SJCRH30 (cell line): Measurements from ENCODE around the gene SUMF1. TPM values are rescaled to one million over a fixed set of nuclear protein-coding genes. Genes with fewer than 3 reads are reported as not detected.

ENCODE experiments used
- DNase-seq, 2 experiments: peaks; one replicate each; pipeline ENCODE4 v3.0.0-alpha.2; 2015 to 2020
- H3K27ac ChIP-seq: fragments of 250-450 bp; sonication (Bioruptor Pico); 2 replicates; pipeline ENCODE4 v1.5.1; 2020; ENCODE audit warnings: mild to moderate bottlenecking, moderate library complexity
- H3K27me3 ChIP-seq: fragments of 250-450 bp; sonication (Bioruptor Pico); 2 replicates; pipeline ENCODE4 v1.5.1; 2020; ENCODE audit warnings: mild to moderate bottlenecking, moderate library complexity
- H3K36me3 ChIP-seq: fragments of 250-450 bp; sonication (Bioruptor Pico); 2 replicates; pipeline ENCODE4 v1.5.1; 2020; ENCODE audit warnings: mild to moderate bottlenecking, moderate library complexity
- H3K4me1 ChIP-seq: fragments of 250-450 bp; sonication (Bioruptor Pico); 2 replicates; pipeline ENCODE4 v1.5.1; 2020; ENCODE audit warnings: mild to moderate bottlenecking, moderate library complexity
- H3K4me3 ChIP-seq: fragments of 250-450 bp; sonication (Bioruptor Pico); 2 replicates; pipeline ENCODE4 v1.5.1; 2020; ENCODE audit warnings: mild to moderate bottlenecking, moderate library complexity
- H3K9me3 ChIP-seq: fragments of 250-450 bp; sonication (Bioruptor Pico); replicated peaks from 2 replicates; pipeline ENCODE4 v1.5.1; 2020; ENCODE audit warnings: mild to moderate bottlenecking, moderate library complexity
- total RNA-seq: library from RNA; depleted of rRNA; stranded (reverse); fragments of >200 nt; shearing (Covaris generic); gene quantifications from 2 replicates; pipeline ENCODE4 v1.2.3, GENCODE V29; 2014

SUMF1 gene
- total RNA-seq, 1 experiment from 2014 or later = 11.6 TPM

DNA sequence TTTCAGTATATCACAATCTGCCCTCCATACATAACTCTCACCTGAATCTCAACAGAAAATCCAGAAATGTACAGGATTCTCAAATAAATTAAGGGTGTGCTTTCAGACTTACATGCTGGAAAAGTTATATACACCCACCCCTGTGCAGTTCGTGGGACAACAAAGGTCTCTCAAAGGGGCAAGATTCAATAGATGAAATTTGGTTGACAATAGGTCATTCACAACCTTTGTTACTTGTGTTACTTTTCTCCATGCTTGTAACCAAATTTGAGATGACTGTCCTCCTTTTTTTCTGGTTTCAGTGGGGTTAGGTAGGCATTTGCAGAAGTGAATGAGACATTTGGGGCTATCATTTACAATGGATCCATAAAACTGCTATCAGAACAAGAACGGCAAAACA, 91.2 kb downstream of the SUMF1 start:
- Histone ChIP-seq H3K27me3 (no peaks in the 10 kb centered on the region), H3K4me1 (no peaks in the 10 kb centered on the region), H3K4me3 (no peak overlapping the region), H3K27ac (no peak overlapping the region), H3K9me3 (peaks cover 3% of the 10 kb centered on the region; the same call in 1 of the 2 replicates), H3K36me3 (no peaks in the 10 kb centered on the region; the same call in 1 of the 2 replicates)
- no peak for DNase-seq

DNA sequence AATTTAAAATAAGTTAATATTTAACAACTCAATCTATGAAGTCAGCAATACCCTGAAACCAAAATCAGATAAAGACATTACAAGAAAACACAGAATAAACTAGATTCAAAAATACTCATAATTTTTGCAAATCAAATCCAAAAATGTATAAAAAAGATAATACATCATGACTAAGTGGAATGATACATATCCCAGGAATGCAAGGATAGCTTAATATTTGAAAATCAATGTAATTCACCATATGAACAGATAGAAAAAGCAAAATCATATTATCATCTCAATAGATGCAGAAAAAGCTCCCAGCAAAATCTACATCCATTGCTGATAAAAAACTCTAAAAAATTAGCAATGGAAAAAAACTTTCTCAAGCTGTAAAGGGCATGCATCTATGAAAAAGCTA, 93.4 kb downstream of the SUMF1 start:
- Histone ChIP-seq H3K27ac (no peak overlapping the region), H3K36me3 (no peaks in the 10 kb centered on the region; the same call in 1 of the 2 replicates), H3K9me3 (peaks cover 3% of the 10 kb centered on the region), H3K4me1 (no peaks in the 10 kb centered on the region), H3K27me3 (no peaks in the 10 kb centered on the region), H3K4me3 (no peak overlapping the region)
- no peak for DNase-seq

- H3K27me3 ChIP-seq = no peaks in the 10 kb centered on the region
- H3K4me1 ChIP-seq = peaks cover 5% of the 10 kb centered on the region
- no peak for DNase-seq
- H3K27ac ChIP-seq = no peak overlapping the region
- no peaks in the 10 kb centered on the region for H3K9me3 ChIP-seq
- no peaks in the 10 kb centered on the region for H3K36me3 ChIP-seq
- no peak overlapping the region for H3K4me3 ChIP-seq
Observed at GRCh38 chr3:4362523-4362922, 104.5 kb downstream of the SUMF1 start.

DNA sequence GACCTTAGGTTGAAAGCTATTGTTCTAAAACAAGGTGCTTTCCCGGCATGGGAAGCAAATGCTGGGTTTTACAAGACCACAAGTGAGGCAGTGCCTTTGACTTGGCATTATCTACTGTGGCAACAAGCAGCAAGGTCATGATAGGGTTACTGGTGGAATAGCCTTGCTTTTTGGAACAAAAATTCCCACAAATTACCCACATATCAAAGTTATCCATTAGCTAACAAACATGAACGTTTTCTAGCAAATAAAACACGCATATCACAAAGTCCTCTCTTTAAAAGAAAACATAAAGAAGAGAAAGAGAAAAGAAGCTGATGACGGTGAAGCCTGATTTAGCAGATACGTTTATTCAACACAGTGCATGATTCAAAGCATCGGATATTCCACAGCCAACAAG, 106.3 kb downstream of the SUMF1 start:
- Histone ChIP-seq H3K36me3 (no peaks in the 10 kb centered on the region), H3K4me3 (no peak overlapping the region)
- DNase-seq = no peak

GRCh38 chr3:4359805-4360502, 107.1 kb downstream of the SUMF1 start:
- Histone ChIP-seq H3K4me1 (peaks cover 25% of the 10 kb centered on the region), H3K27me3 (no peaks in the 10 kb centered on the region), H3K9me3 (no peaks in the 10 kb centered on the region), H3K36me3 (no peaks in the 10 kb centered on the region), H3K27ac (no peak overlapping the region), H3K4me3 (no peak overlapping the region)
- DNase-seq = no peak

More for the DNA sequence above, 106.3 kb downstream of the SUMF1 start:
- peaks cover 19% of the 10 kb centered on the region for H3K4me1 ChIP-seq
- H3K27me3 ChIP-seq = no peaks in the 10 kb centered on the region
- H3K27ac ChIP-seq = no peak overlapping the region
- no peaks in the 10 kb centered on the region for H3K9me3 ChIP-seq

DNA sequence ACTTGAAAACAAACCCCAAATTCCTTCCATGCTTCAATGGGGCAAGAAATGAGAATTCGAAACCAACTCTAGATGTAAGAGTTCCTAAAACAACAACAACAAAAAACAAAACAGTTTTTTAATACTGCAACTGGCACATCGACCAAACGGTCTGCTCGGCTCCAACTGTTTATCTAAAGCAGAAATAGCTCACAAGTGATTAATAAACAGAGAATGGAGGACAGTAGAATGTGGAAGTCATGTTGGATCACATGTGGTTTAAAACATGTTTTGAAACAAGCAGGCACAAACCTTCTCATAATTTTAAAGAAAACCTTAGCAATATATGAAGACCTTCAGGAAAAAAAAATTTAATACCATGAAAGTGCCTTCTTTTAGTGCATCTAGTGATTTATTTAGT, 108.8 kb downstream of the SUMF1 start:
- DNase-seq = no peak
- no peaks in the 10 kb centered on the region for H3K36me3 ChIP-seq
- H3K4me3 ChIP-seq = no peak overlapping the region
- no peak overlapping the region for H3K27ac ChIP-seq
- H3K9me3 ChIP-seq = no peaks in the 10 kb centered on the region
- H3K27me3 ChIP-seq = no peaks in the 10 kb centered on the region
- peaks cover 26% of the 10 kb centered on the region for H3K4me1 ChIP-seq

- Histone ChIP-seq H3K27ac (peak overlapping the region; percentile 84), H3K4me3 (no peak overlapping the region; the same call in 1 of the 2 replicates), H3K9me3 (no peaks in the 10 kb centered on the region), H3K27me3 (no peaks in the 10 kb centered on the region), H3K4me1 (peaks cover 30% of the 10 kb centered on the region), H3K36me3 (no peaks in the 10 kb centered on the region)
- DNase-seq = peak; percentile 24 to 49
Observed at GRCh38 chr3:4356546-4357410, 110.3 kb downstream of the SUMF1 start.

GRCh38 chr3:4356220-4356540, 110.9 kb downstream of the SUMF1 start:
- Histone ChIP-seq H3K9me3 (no peaks in the 10 kb centered on the region), H3K27ac (peak overlapping the region; percentile 84), H3K36me3 (no peaks in the 10 kb centered on the region), H3K27me3 (no peaks in the 10 kb centered on the region), H3K4me3 (peak overlapping the region; percentile 13), H3K4me1 (peaks cover 35% of the 10 kb centered on the region)
- DNase-seq = no peak

- Histone ChIP-seq H3K4me3 (peak overlapping the region; percentile 13), H3K9me3 (no peaks in the 10 kb centered on the region), H3K36me3 (no peaks in the 10 kb centered on the region), H3K27me3 (no peaks in the 10 kb centered on the region), H3K27ac (peak overlapping the region; percentile 84), H3K4me1 (peaks cover 37% of the 10 kb centered on the region)
- peak; percentile 65 to 90 for DNase-seq
Observed at GRCh38 chr3:4355401-4356219, 111.5 kb downstream of the SUMF1 start.

DNA sequence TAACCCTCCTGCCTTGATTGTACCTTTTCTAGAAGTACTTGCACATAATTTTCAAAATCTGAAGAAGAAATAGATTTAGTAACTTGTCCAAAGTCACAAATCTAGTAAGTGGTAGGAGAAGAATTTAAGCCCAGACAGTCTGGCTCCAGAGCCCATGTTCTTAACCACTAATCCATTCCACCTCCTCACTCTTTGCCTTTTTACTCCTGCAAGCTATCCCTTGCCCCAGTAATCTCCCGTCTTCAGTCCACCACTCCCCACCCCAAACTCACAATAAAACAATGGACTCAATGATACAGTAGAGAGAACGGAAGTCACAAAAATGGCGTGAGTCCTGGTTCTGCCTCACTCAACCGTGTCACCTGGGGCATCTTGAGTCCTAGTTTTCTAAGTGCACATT, 115.2 kb downstream of the SUMF1 start:
- no peak overlapping the region for H3K4me3 ChIP-seq
- H3K27ac ChIP-seq = peak overlapping the region; percentile 8; the same call in 1 of the 2 replicates
- H3K27me3 ChIP-seq = no peaks in the 10 kb centered on the region
- H3K4me1 ChIP-seq = peaks cover 28% of the 10 kb centered on the region
- no peaks in the 10 kb centered on the region for H3K9me3 ChIP-seq
- H3K36me3 ChIP-seq = no peaks in the 10 kb centered on the region
- peak in 1 of 2 experiments; percentile 5 for DNase-seq

DNA sequence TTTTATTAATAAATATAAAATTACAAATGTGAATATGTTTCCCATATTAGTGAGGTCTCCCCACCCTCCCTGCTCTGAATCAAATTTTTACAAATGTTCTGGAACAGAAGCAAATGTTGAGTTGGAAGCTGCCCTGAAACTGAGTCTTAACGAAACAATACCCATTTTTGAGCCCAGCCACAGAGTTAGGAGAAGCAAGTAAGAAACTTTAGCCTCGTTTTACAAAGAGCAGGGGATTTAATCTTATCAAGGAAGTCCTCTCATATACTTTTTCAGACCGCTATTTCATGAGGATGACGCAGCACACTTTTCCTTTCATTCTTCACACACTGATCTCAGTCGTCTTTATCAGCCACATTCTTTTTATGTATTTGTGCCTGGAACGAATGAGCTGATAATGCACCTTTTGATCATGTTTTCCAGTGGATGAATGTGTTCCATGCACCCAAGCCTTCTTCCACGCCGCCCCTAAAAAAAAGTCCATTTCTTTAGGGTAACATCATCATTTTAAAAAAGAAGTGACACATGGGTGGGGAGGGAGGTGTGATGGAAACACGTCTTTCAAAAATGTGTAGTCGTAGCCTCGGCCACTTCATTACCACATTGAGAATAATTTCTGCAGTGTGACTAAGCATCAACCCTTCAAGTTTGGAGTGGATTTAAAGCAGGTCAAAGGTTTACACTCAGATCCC, 115.8 kb downstream of the SUMF1 start:
- H3K27ac ChIP-seq = peak overlapping the region; percentile 43
- H3K4me3 ChIP-seq = peak overlapping the region; percentile 22
- H3K27me3 ChIP-seq = no peaks in the 10 kb centered on the region

DNA sequence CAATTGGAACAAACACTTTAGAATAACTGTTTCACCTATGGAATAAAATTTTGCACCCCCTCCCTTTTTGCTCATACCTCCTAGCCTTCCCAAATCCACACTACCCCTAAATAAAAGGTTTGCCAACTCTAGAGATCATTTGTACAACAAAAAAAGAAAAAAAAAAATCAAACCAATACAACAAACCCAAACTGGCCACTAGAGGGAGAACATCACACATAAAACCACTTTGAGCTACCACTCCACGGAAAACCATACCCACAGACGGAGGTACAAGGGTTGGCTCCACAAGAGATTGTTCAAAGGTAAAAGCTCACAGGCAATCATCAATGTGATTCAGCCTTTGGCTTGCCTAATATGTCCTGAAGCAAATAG, 116.3 kb downstream of the SUMF1 start:
- H3K4me3 ChIP-seq = peak overlapping the region; percentile 22
- H3K27ac ChIP-seq = peak overlapping the region; percentile 43
- H3K4me1 ChIP-seq = peaks cover 18% of the 10 kb centered on the region
- no peaks in the 10 kb centered on the region for H3K27me3 ChIP-seq
- H3K36me3 ChIP-seq = no peaks in the 10 kb centered on the region
- DNase-seq = peak; percentile 56 to 81
- H3K9me3 ChIP-seq = no peaks in the 10 kb centered on the region

More for the DNA sequence above, 115.8 kb downstream of the SUMF1 start:
- H3K36me3 ChIP-seq = no peaks in the 10 kb centered on the region
- DNase-seq = peak in 1 of 2 experiments; percentile 5
- no peaks in the 10 kb centered on the region for H3K9me3 ChIP-seq
- peaks cover 23% of the 10 kb centered on the region for H3K4me1 ChIP-seq

GRCh38 chr3:4343258-4343657, 123.8 kb downstream of the SUMF1 start:
- Histone ChIP-seq H3K27me3 (no peaks in the 10 kb centered on the region), H3K36me3 (no peaks in the 10 kb centered on the region), H3K27ac (no peak overlapping the region), H3K4me1 (no peaks in the 10 kb centered on the region), H3K4me3 (no peak overlapping the region), H3K9me3 (no peaks in the 10 kb centered on the region)
- DNase-seq = no peak

- Histone ChIP-seq H3K4me1 (no peaks in the 10 kb centered on the region), H3K9me3 (no peaks in the 10 kb centered on the region), H3K4me3 (no peak overlapping the region), H3K27me3 (no peaks in the 10 kb centered on the region), H3K27ac (no peak overlapping the region), H3K36me3 (no peaks in the 10 kb centered on the region)
- no peak for DNase-seq
Observed at GRCh38 chr3:4341336-4341675, 125.8 kb downstream of the SUMF1 start.
